ENCODE results near the gene JUND. TPM values are rescaled to one million over a fixed set of nuclear protein-coding genes. Genes with fewer than 3 reads are reported as not detected.

The JUND gene
- total RNA-seq, 1 donor from 2014 or later, result 129 TPM

GRCh38 chr19:18230941-18231734 lies 50.3 kb downstream of the JUND start:
- peaks cover 10% of the 10 kb centered on the region for H3K4me1 Mint-ChIP-seq (ENCODE audit: unreplicated experiment)
- H3K4me3 Mint-ChIP-seq (ENCODE audit: unreplicated experiment), result no peak overlapping the region
- H3K27ac Mint-ChIP-seq (ENCODE audit: unreplicated experiment), result no peak overlapping the region
- TF ChIP-seq CTCF (IDR thresholded peaks at IDR 0.05; ENCODE audit: unreplicated experiment), result no peak
- peaks cover 21% of the 10 kb centered on the region for H3K27me3 Mint-ChIP-seq (ENCODE audit: unreplicated experiment)
- H3K9me3 Mint-ChIP-seq (ENCODE audit: unreplicated experiment), result no peaks in the 10 kb centered on the region
- DNase-seq (ENCODE audit: low spot score), result no peak
- H3K36me3 Mint-ChIP-seq (ENCODE audit: low read depth, unreplicated experiment), result no peaks in the 10 kb centered on the region

GRCh38 chr19:18229915-18230314 lies 51.5 kb downstream of the JUND start:
- H3K4me1 Mint-ChIP-seq (ENCODE audit: unreplicated experiment), result peaks cover 12% of the 10 kb centered on the region
- no peak overlapping the region for H3K4me3 Mint-ChIP-seq (ENCODE audit: unreplicated experiment)
- no peak for TF ChIP-seq CTCF (IDR thresholded peaks at IDR 0.05; ENCODE audit: unreplicated experiment)
- peaks cover 16% of the 10 kb centered on the region for H3K27me3 Mint-ChIP-seq (ENCODE audit: unreplicated experiment)
- DNase-seq (ENCODE audit: low spot score), result no peak
- no peaks in the 10 kb centered on the region for H3K36me3 Mint-ChIP-seq (ENCODE audit: low read depth, unreplicated experiment)
- no peaks in the 10 kb centered on the region for H3K9me3 Mint-ChIP-seq (ENCODE audit: unreplicated experiment)
- no peak overlapping the region for H3K27ac Mint-ChIP-seq (ENCODE audit: unreplicated experiment)

Small RNA genes lying within 50 kb of the gene (microRNA-seq; reads per million reads assigned to microRNA genes)
- 2.9 reads per million, percentile 37 among the genes with 10 or more reads in this experiment for gene MIR3188 (ENCODE audit: unreplicated experiment)

Other genes starting within 250 kb of the JUND start
- not detected for gene IL12RB1, start 194.7 kb downstream of the JUND start, total RNA-seq (ENCODE audit: unreplicated experiment)
- 3.9 TPM for gene MAST3, start 183.8 kb downstream of the JUND start, total RNA-seq (ENCODE audit: unreplicated experiment)
- 28.0 TPM for gene PIK3R2, start 128.5 kb downstream of the JUND start, total RNA-seq (ENCODE audit: unreplicated experiment)
- gene IFI30, start 107.8 kb downstream of the JUND start, total RNA-seq (ENCODE audit: unreplicated experiment), result not detected
- gene MPV17L2, start 88.4 kb downstream of the JUND start, total RNA-seq (ENCODE audit: unreplicated experiment), result 17.7 TPM
- 3.1 TPM for gene RAB3A, start 77.6 kb downstream of the JUND start, total RNA-seq (ENCODE audit: unreplicated experiment)
- gene PDE4C, start 55.2 kb downstream of the JUND start, total RNA-seq (ENCODE audit: unreplicated experiment), result 0.85 TPM
- gene IQCN, start 7.2 kb downstream of the JUND start, total RNA-seq (ENCODE audit: unreplicated experiment), result 1.2 TPM
- gene LSM4, start 41.5 kb upstream of the JUND start, total RNA-seq (ENCODE audit: unreplicated experiment), result 166 TPM
- 32.1 TPM for gene PGPEP1, start 59.0 kb upstream of the JUND start, total RNA-seq (ENCODE audit: unreplicated experiment)
- gene GDF15, start 104.5 kb upstream of the JUND start, total RNA-seq (ENCODE audit: unreplicated experiment), result 1.3 TPM
- not detected for gene LRRC25, start 116.0 kb upstream of the JUND start, total RNA-seq (ENCODE audit: unreplicated experiment)
- gene SSBP4, start 137.8 kb upstream of the JUND start, total RNA-seq (ENCODE audit: unreplicated experiment), result 60.7 TPM
- gene ISYNA1, start 156.5 kb upstream of the JUND start, total RNA-seq (ENCODE audit: unreplicated experiment), result 68.5 TPM
- 11.0 TPM for gene ELL, start 240.4 kb upstream of the JUND start, total RNA-seq (ENCODE audit: unreplicated experiment)